NCI-H1417 treated with DMSO at 0.1 percent for 48 hours (cell line): ENCODE results near the gene PCDHA1.

Experiments
- DNase-seq: peaks from one replicate; lab custom pipeline; 2025; lab: John Stamatoyannopoulos, UW

PCDHA1 gene

GRCh38 chr5:141042555-141042954 lies 256.6 kb downstream of the PCDHA1 start:
- no peak for DNase-seq

- no peak for DNase-seq
Measured at GRCh38 chr5:141050622-141051520, 264.9 kb downstream of the PCDHA1 start, which contains the start of gene PCDHB1. Gene PCDHB1, plus strand, starts transcription at chr5:141051374. Its CDS starts 97 bp downstream, at chr5:141051471.

DNA sequence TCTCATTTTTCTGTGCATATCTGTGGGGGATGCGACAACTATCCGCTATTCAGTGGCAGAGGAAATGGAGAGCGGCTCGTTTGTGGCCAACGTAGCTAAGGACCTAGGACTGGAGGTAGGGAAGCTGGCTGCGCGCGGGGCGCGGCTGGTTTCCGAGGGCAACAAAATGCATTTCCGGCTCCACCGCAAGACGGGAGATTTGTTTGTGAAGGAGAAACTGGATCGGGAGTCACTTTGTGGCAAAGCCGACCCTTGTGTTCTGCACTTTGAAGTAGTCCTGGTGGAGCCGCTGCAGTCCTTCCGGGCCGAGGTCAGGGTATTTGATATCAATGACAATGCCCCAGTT lies 265.6 kb downstream of the PCDHA1 start:
- DNase-seq: no peak
